Heart left ventricle (tissue), 16 donors: ENCODE data around the gene ZNF862. TPM values are rescaled to one million over a fixed set of nuclear protein-coding genes. Genes with fewer than 3 reads are reported as not detected.

Experiments
- ATAC-seq, 4 donors: fragments of 200-7000 bp; cut with Tn5 transposase; one replicate each; pipeline ENCODE4 v1.9.1; 2020 to 2022; ENCODE audit warnings: moderate library complexity in 4 of 4, mild to moderate bottlenecking in 3 of 4, moderate number of reproducible peaks in 1 of 4
- DNase-seq, 5 donors: peaks; one replicate each; pipeline ENCODE4 v3.0.0-alpha.2; 2020
- H3K27ac ChIP-seq, 12 donors: fragments of 200-600 bp; sonication (generic) in 4 of 12; one replicate each; pipeline versions ENCODE4 v1.5.0 to v1.8.0; 2016 to 2022; ENCODE audit warnings: mild to moderate bottlenecking in 2 of 12
- H3K27me3 ChIP-seq, 9 donors: fragments of 200-600 bp; sonication (generic) in 2 of 9; one replicate each; pipeline versions ENCODE4 v1.5.1 to v1.8.0; 2016 to 2022; ENCODE audit warnings: mild to moderate bottlenecking in 3 of 9
- H3K36me3 ChIP-seq, 9 donors: fragments of 200-600 bp; sonication (generic) in 2 of 9; one replicate each; pipeline versions ENCODE4 v1.5.0 to v1.8.0; 2018 to 2022; ENCODE audit warnings: mild to moderate bottlenecking in 2 of 9
- H3K4me1 ChIP-seq, 12 donors: fragments of 200-600 bp; sonication (generic) in 4 of 12; one replicate each; pipeline versions ENCODE4 v1.5.0 to v1.8.0; 2016 to 2022; ENCODE audit warnings: mild to moderate bottlenecking in 3 of 12
- H3K4me3 ChIP-seq, 12 donors: fragments of 200-600 bp; sonication (generic) in 4 of 12; one replicate each; pipeline versions ENCODE4 v1.5.0 to v1.8.0; 2017 to 2022; ENCODE audit warnings: mild to moderate bottlenecking in 9 of 12, moderate library complexity in 4 of 12
- H3K9me3 ChIP-seq, 12 donors: fragments of 200-600 bp; sonication (generic) in 4 of 12; one replicate each; pipeline versions ENCODE4 v1.5.0 to v1.8.0; 2016 to 2022; ENCODE audit warnings: mild to moderate bottlenecking in 1 of 12
- CTCF ChIP-seq, 12 donors: fragments of 200-600 bp; sonication (generic) in 4 of 12; IDR thresholded peaks; one replicate each; pipeline versions ENCODE4 v1.5.0 to v1.8.0; 2018 to 2022; ENCODE audit warnings: antibody characterized with exemption in 12 of 12, mild to moderate bottlenecking in 5 of 12
- POLR2A ChIP-seq, 2 donors: fragments of 450-650 bp; IDR thresholded peaks; one replicate each; pipeline ENCODE4 v1.6.1; 2017; ENCODE audit warnings: antibody characterized with exemption in 2 of 2, mild to moderate bottlenecking in 2 of 2, moderate library complexity in 2 of 2
- WGBS, 4 donors: extraction: QIAGEN DNeasy Blood & Tissue Kit in 2 of 4; methylation state at CpG; one replicate each; pipeline versions ENCODE4 v1.1.5 to v1.1.7; 2013 to 2018; 5-methylcytosine and 5-hydroxymethylcytosine counted together
- intact Hi-C, 10 donors: fragments of 100-400 bp; cut with DNase I; formaldehyde crosslinking; loops; one replicate each; pipeline versions ENCODE4 v1.11.1 to v1.14.2; 2022
- polyA plus RNA-seq, 2 donors: library from polyadenylated mRNA; stranded (reverse); fragments of 200-250 nt; gene quantifications; one replicate each; pipeline ENCODE4 v1.2.3, GENCODE V29; 2013
- total RNA-seq, 9 donors: library from RNA; depleted of rRNA in 2 of 9; stranded (reverse); fragments of >200 nt in 2 of 9; fragmentation: NEBNext Ultra II Directional in 3 of 9; extraction: Animal tissue kit (Norgen Biotek cat#: 25700) in 3 of 9; gene quantifications; one replicate each; pipeline versions ENCODE4 v1.1.0 to v1.2.4, GENCODE V29; 2016 to 2023
- donor health status: ischemic (EF 13 %, LVEDD 7.1; RV severe dilation, severe dysfunction).
- donor health status: healthy with polysubstance abuse.
- donor health status: DM: no; HTN: yes; CAD: no.
- donor health status: DM: no; HTN: no; CAD: no.
- donor health status: ischemic (EF 25% LVEDD 6.9; RV normal size, moderate dysfunction).
- donor health status: ischemic (EF 25% LVEDD 5.7; RV mildly dilated, moderate dysfunction).
- donor health status: healthy.
- donor health status: DM: yes; HTN: yes; CAD: no.
- donor health status: ischemic (EF 35%, LVEDD 5.7; RV mildly dilated, moderate dysfunction).
- donor health status: nonischemic (EF 11% LVEDD 7.7; RV severe dilation, severe dysfunction).
- donor health status: DM: yes; HTN: yes; CAD: no.
- donor health status: PGD.
- donor health status: ischemic (EF 29% LVEDD 5.4; RV normal size, mild dysfunction).
- donor health status: nonischemic (EF 23%, LVEDD 6.1; RV moderate dilation, normal function).

ZNF862 gene
- total and polyA plus RNA-seq, 11 donors = 6.9 to 18.1 (median 9.1) TPM

GRCh38 chr7:149821191-149822148 lies 16.7 kb upstream of the ZNF862 start:
- Histone ChIP-seq H3K4me1 (no peaks in the 10 kb centered on the region), H3K9me3 (no peaks in the 10 kb centered on the region), H3K4me3 (no peak overlapping the region), H3K27ac (no peak overlapping the region), H3K27me3 (no peaks in the 10 kb centered on the region), H3K36me3 (no peaks in the 10 kb centered on the region)
- no peak for TF ChIP-seq POLR2A (IDR thresholded peaks at IDR 0.05)
- TF ChIP-seq CTCF (IDR thresholded peaks at IDR 0.05) = no peak
- intact Hi-C loops = no loop called here
- no peak for ATAC-seq
- 87 to 93% (median 91%) methylated on average over 27 to 30 of the region's 30 CpGs for WGBS, 4 donors
- DNase-seq = peak in 3 of 5 donors; percentile 13 to 29 (median 21)

GRCh38 chr7:149822353-149822943 lies 15.7 kb upstream of the ZNF862 start:
- WGBS, 4 donors = 49 to 68% (median 61%) methylated on average over 7 to 22 of the region's 22 CpGs
- ATAC-seq = no peak

GRCh38 chr7:149823191-149823630 lies 15.0 kb upstream of the ZNF862 start:
- TF ChIP-seq CTCF (IDR thresholded peaks at IDR 0.05) (no peak), POLR2A (IDR thresholded peaks at IDR 0.05) (no peak)
- 94 to 95% (median 94%) methylated on average over 3 to 8 of the region's 8 CpGs for WGBS, 4 donors
- no peaks in the 10 kb centered on the region for H3K4me1 ChIP-seq
- no peak overlapping the region for H3K4me3 ChIP-seq
- H3K9me3 ChIP-seq = no peaks in the 10 kb centered on the region
- intact Hi-C loops = no loop called here
- H3K36me3 ChIP-seq = no peaks in the 10 kb centered on the region
- H3K27me3 ChIP-seq = no peaks in the 10 kb centered on the region
- H3K27ac ChIP-seq = no peak overlapping the region
- ATAC-seq (no peak), DNase-seq (peak in 2 of 5 donors; percentile 16)

More at GRCh38 chr7:149822353-149822943, 15.7 kb upstream of the ZNF862 start:
- Histone ChIP-seq H3K9me3 (no peaks in the 10 kb centered on the region), H3K27me3 (no peaks in the 10 kb centered on the region), H3K4me3 (no peak overlapping the region), H3K4me1 (no peaks in the 10 kb centered on the region), H3K36me3 (no peaks in the 10 kb centered on the region), H3K27ac (no peak overlapping the region)
- peak in 3 of 5 donors; percentile 21 to 62 (median 23) for DNase-seq
- no peak for TF ChIP-seq POLR2A (IDR thresholded peaks at IDR 0.05)
- TF ChIP-seq CTCF (IDR thresholded peaks at IDR 0.05) = no peak
- intact Hi-C loops = no loop called here

- Histone ChIP-seq H3K4me3 (no peak overlapping the region), H3K36me3 (no peaks in the 10 kb centered on the region), H3K27me3 (no peaks in the 10 kb centered on the region), H3K9me3 (no peaks in the 10 kb centered on the region), H3K27ac (no peak overlapping the region), H3K4me1 (no peaks in the 10 kb centered on the region)
- TF ChIP-seq CTCF (IDR thresholded peaks at IDR 0.05) (no peak), POLR2A (IDR thresholded peaks at IDR 0.05) (no peak)
- intact Hi-C loops = no loop called here
- no peak for ATAC-seq
- DNase-seq = peak in 2 of 5 donors; percentile 11 to 21
- WGBS, 4 donors = 86 to 100% (median 91%) methylated on average over 4 to 8 of the region's 8 CpGs
Observed at GRCh38 chr7:149823631-149824199, 14.5 kb upstream of the ZNF862 start.
